ENCODE results near the gene TAGLN3.

Gene TAGLN3

GRCh38 chr3:111961461-111962164 is 37.1 kb upstream of the TAGLN3 start:
- no peak for DNase-seq
- Histone ChIP-seq H3K27ac (ENCODE audit: insufficient read depth, low read length, poor library complexity, severe bottlenecking) (no peak overlapping the region), H3K9me3 (ENCODE audit: control insufficient read depth, low read length) (no peaks in the 10 kb centered on the region), H3K4me1 (ENCODE audit: control insufficient read depth, insufficient read depth, low read length, poor library complexity, severe bottlenecking) (no peaks in the 10 kb centered on the region), H3K27me3 (replicated peaks; ENCODE audit: control insufficient read depth, insufficient read depth, low read length, poor library complexity, severe bottlenecking) (no peaks in the 10 kb centered on the region), H3K36me3 (ENCODE audit: control insufficient read depth, insufficient read depth, low read length) (no peaks in the 10 kb centered on the region), H3K4me3 (ENCODE audit: insufficient read depth, low read depth, low read length, poor library complexity, severe bottlenecking) (no peak overlapping the region)

GRCh38 chr3:111963424-111963823 is 35.3 kb upstream of the TAGLN3 start:
- no peak for DNase-seq
- H3K36me3 ChIP-seq (ENCODE audit: control insufficient read depth, insufficient read depth, low read length): no peaks in the 10 kb centered on the region

GRCh38 chr3:111965484-111965883 is 33.2 kb upstream of the TAGLN3 start:
- H3K36me3 ChIP-seq (ENCODE audit: control insufficient read depth, insufficient read depth, low read length): no peaks in the 10 kb centered on the region
- H3K9me3 ChIP-seq (ENCODE audit: control insufficient read depth, low read length): no peaks in the 10 kb centered on the region
- H3K4me1 ChIP-seq (ENCODE audit: control insufficient read depth, insufficient read depth, low read length, poor library complexity, severe bottlenecking): no peaks in the 10 kb centered on the region
- no peak for DNase-seq
- H3K4me3 ChIP-seq (ENCODE audit: insufficient read depth, low read depth, low read length, poor library complexity, severe bottlenecking): no peak overlapping the region
- no peaks in the 10 kb centered on the region for H3K27me3 ChIP-seq (replicated peaks; ENCODE audit: control insufficient read depth, insufficient read depth, low read length, poor library complexity, severe bottlenecking)
- no peak overlapping the region for H3K27ac ChIP-seq (ENCODE audit: insufficient read depth, low read length, poor library complexity, severe bottlenecking)

More at GRCh38 chr3:111963424-111963823, 35.3 kb upstream of the TAGLN3 start:
- H3K27ac ChIP-seq (ENCODE audit: insufficient read depth, low read length, poor library complexity, severe bottlenecking): no peak overlapping the region
- H3K9me3 ChIP-seq (ENCODE audit: control insufficient read depth, low read length): no peaks in the 10 kb centered on the region
- no peak overlapping the region for H3K4me3 ChIP-seq (ENCODE audit: insufficient read depth, low read depth, low read length, poor library complexity, severe bottlenecking)
- no peaks in the 10 kb centered on the region for H3K4me1 ChIP-seq (ENCODE audit: control insufficient read depth, insufficient read depth, low read length, poor library complexity, severe bottlenecking)
- no peaks in the 10 kb centered on the region for H3K27me3 ChIP-seq (replicated peaks; ENCODE audit: control insufficient read depth, insufficient read depth, low read length, poor library complexity, severe bottlenecking)

- Histone ChIP-seq H3K4me1 (ENCODE audit: control insufficient read depth, insufficient read depth, low read length, poor library complexity, severe bottlenecking) (no peaks in the 10 kb centered on the region), H3K27ac (ENCODE audit: insufficient read depth, low read length, poor library complexity, severe bottlenecking) (no peak overlapping the region), H3K36me3 (ENCODE audit: control insufficient read depth, insufficient read depth, low read length) (no peaks in the 10 kb centered on the region), H3K9me3 (ENCODE audit: control insufficient read depth, low read length) (no peaks in the 10 kb centered on the region), H3K27me3 (replicated peaks; ENCODE audit: control insufficient read depth, insufficient read depth, low read length, poor library complexity, severe bottlenecking) (no peaks in the 10 kb centered on the region), H3K4me3 (ENCODE audit: insufficient read depth, low read depth, low read length, poor library complexity, severe bottlenecking) (no peak overlapping the region)
- DNase-seq: no peak
These were observed 31.7 kb upstream of the TAGLN3 start for GRCh38 chr3:111967068-111967467.

GRCh38 chr3:111967651-111968274 is 31.0 kb upstream of the TAGLN3 start:
- H3K4me1 ChIP-seq (ENCODE audit: control insufficient read depth, insufficient read depth, low read length, poor library complexity, severe bottlenecking): no peaks in the 10 kb centered on the region
- H3K9me3 ChIP-seq (ENCODE audit: control insufficient read depth, low read length): no peaks in the 10 kb centered on the region
- H3K27me3 ChIP-seq (replicated peaks; ENCODE audit: control insufficient read depth, insufficient read depth, low read length, poor library complexity, severe bottlenecking): no peaks in the 10 kb centered on the region
- no peaks in the 10 kb centered on the region for H3K36me3 ChIP-seq (ENCODE audit: control insufficient read depth, insufficient read depth, low read length)
- no peak overlapping the region for H3K4me3 ChIP-seq (ENCODE audit: insufficient read depth, low read depth, low read length, poor library complexity, severe bottlenecking)
- no peak overlapping the region for H3K27ac ChIP-seq (ENCODE audit: insufficient read depth, low read length, poor library complexity, severe bottlenecking)
- DNase-seq: peak; percentile 51 to 74 (median 55)

GRCh38 chr3:111968319-111969054 is 30.2 kb upstream of the TAGLN3 start:
- Histone ChIP-seq H3K4me1 (ENCODE audit: control insufficient read depth, insufficient read depth, low read length, poor library complexity, severe bottlenecking) (no peaks in the 10 kb centered on the region), H3K27ac (ENCODE audit: insufficient read depth, low read length, poor library complexity, severe bottlenecking) (no peak overlapping the region), H3K4me3 (ENCODE audit: insufficient read depth, low read depth, low read length, poor library complexity, severe bottlenecking) (no peak overlapping the region), H3K9me3 (ENCODE audit: control insufficient read depth, low read length) (no peaks in the 10 kb centered on the region), H3K36me3 (ENCODE audit: control insufficient read depth, insufficient read depth, low read length) (no peaks in the 10 kb centered on the region), H3K27me3 (replicated peaks; ENCODE audit: control insufficient read depth, insufficient read depth, low read length, poor library complexity, severe bottlenecking) (no peaks in the 10 kb centered on the region)
- no peak for DNase-seq

- no peak for DNase-seq
- Histone ChIP-seq H3K27ac (ENCODE audit: insufficient read depth, low read length, poor library complexity, severe bottlenecking) (no peak overlapping the region), H3K36me3 (ENCODE audit: control insufficient read depth, insufficient read depth, low read length) (no peaks in the 10 kb centered on the region), H3K4me3 (ENCODE audit: insufficient read depth, low read depth, low read length, poor library complexity, severe bottlenecking) (no peak overlapping the region), H3K4me1 (ENCODE audit: control insufficient read depth, insufficient read depth, low read length, poor library complexity, severe bottlenecking) (no peaks in the 10 kb centered on the region), H3K9me3 (ENCODE audit: control insufficient read depth, low read length) (no peaks in the 10 kb centered on the region), H3K27me3 (replicated peaks; ENCODE audit: control insufficient read depth, insufficient read depth, low read length, poor library complexity, severe bottlenecking) (no peaks in the 10 kb centered on the region)
These were observed 28.3 kb upstream of the TAGLN3 start for GRCh38 chr3:111970376-111970775.

- no peak overlapping the region for H3K4me3 ChIP-seq (ENCODE audit: insufficient read depth, low read depth, low read length, poor library complexity, severe bottlenecking)
- H3K36me3 ChIP-seq (ENCODE audit: control insufficient read depth, insufficient read depth, low read length): no peaks in the 10 kb centered on the region
- H3K27me3 ChIP-seq (replicated peaks; ENCODE audit: control insufficient read depth, insufficient read depth, low read length, poor library complexity, severe bottlenecking): no peaks in the 10 kb centered on the region
- H3K9me3 ChIP-seq (ENCODE audit: control insufficient read depth, low read length): no peaks in the 10 kb centered on the region
- H3K4me1 ChIP-seq (ENCODE audit: control insufficient read depth, insufficient read depth, low read length, poor library complexity, severe bottlenecking): no peaks in the 10 kb centered on the region
- no peak overlapping the region for H3K27ac ChIP-seq (ENCODE audit: insufficient read depth, low read length, poor library complexity, severe bottlenecking)
- no peak for DNase-seq
These were observed 27.1 kb upstream of the TAGLN3 start for GRCh38 chr3:111971533-111972130.

GRCh38 chr3:111972891-111973290 is 25.8 kb upstream of the TAGLN3 start:
- no peak overlapping the region for H3K27ac ChIP-seq (ENCODE audit: insufficient read depth, low read length, poor library complexity, severe bottlenecking)
- H3K4me1 ChIP-seq (ENCODE audit: control insufficient read depth, insufficient read depth, low read length, poor library complexity, severe bottlenecking): no peaks in the 10 kb centered on the region
- no peaks in the 10 kb centered on the region for H3K27me3 ChIP-seq (replicated peaks; ENCODE audit: control insufficient read depth, insufficient read depth, low read length, poor library complexity, severe bottlenecking)
- DNase-seq: no peak
- no peak overlapping the region for H3K4me3 ChIP-seq (ENCODE audit: insufficient read depth, low read depth, low read length, poor library complexity, severe bottlenecking)
- no peaks in the 10 kb centered on the region for H3K9me3 ChIP-seq (ENCODE audit: control insufficient read depth, low read length)
- H3K36me3 ChIP-seq (ENCODE audit: control insufficient read depth, insufficient read depth, low read length): no peaks in the 10 kb centered on the region

GRCh38 chr3:111975131-111975530 is 23.6 kb upstream of the TAGLN3 start:
- Histone ChIP-seq H3K4me3 (ENCODE audit: insufficient read depth, low read depth, low read length, poor library complexity, severe bottlenecking) (no peak overlapping the region), H3K4me1 (ENCODE audit: control insufficient read depth, insufficient read depth, low read length, poor library complexity, severe bottlenecking) (no peaks in the 10 kb centered on the region), H3K27me3 (replicated peaks; ENCODE audit: control insufficient read depth, insufficient read depth, low read length, poor library complexity, severe bottlenecking) (no peaks in the 10 kb centered on the region), H3K9me3 (ENCODE audit: control insufficient read depth, low read length) (no peaks in the 10 kb centered on the region), H3K36me3 (ENCODE audit: control insufficient read depth, insufficient read depth, low read length) (no peaks in the 10 kb centered on the region), H3K27ac (ENCODE audit: insufficient read depth, low read length, poor library complexity, severe bottlenecking) (no peak overlapping the region)
- DNase-seq: no peak

All from effector memory CD4-positive, alpha-beta T cell (primary cell).